GM12891 (cell line): ENCODE results near the gene VMP1.

ENCODE experiments used
- POLR2A ChIP-seq: IDR thresholded peaks from 2 replicates; pipeline ENCODE4 v1.6.1; 2011; ENCODE audit warnings: low read depth, low read length, control low read depth
- POLR2AphosphoS5 ChIP-seq: IDR thresholded peaks from 2 replicates; pipeline ENCODE4 v1.6.1; 2011; ENCODE audit warnings: low read depth, low read length, control low read depth

DNA sequence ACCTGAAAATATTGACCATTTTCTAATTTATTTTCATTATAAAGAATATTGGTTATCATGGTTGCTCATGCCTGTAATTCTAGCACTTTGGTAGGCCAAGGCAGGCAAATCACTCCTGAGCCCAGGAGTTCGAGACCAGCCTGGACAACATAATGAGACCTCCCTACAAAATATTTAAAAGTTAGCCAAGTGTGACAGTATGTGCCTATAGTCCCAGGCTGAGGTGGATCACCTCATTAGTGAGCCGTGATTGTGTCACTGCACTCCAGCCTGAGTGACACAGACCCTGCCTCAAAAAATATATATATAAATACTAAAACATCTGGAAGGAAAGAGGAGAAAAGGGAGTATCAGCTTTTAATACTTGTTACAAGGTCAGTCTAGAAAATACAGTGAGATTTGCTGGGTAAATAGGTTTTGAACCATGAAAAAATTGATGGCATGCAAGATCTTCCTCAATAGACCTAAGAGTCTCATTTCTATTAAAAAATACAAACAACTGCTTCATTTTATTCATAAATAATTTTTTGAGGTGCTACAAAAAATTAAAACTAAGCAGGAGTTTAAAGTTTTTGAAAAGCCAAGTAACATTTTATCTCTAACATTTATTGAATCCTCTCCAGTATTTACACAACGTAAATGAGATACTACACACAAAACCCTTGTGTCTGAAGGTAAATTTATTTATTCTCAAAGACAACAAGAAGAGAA, 137.6 kb downstream of the VMP1 start:
- TF ChIP-seq POLR2A (no peak), POLR2AphosphoS5 (no peak)
